Trophoblast cell (in vitro differentiated cells and primary cell): ENCODE data around the gene MYO10.

ENCODE experiments used
- DNase-seq, 2 donors: peaks; one replicate each; pipeline ENCODE4 v3.0.0-alpha.2; 2016
- H2AFZ ChIP-seq: 2 replicates; pipeline ENCODE4 v1.6.1; 2013; ENCODE audit warnings: low read length, moderate library complexity, mild to moderate bottlenecking; ENCODE audit not compliant: insufficient read depth, poor library complexity
- H2AK5ac ChIP-seq: 2 replicates; pipeline ENCODE4 v1.6.1; 2013; ENCODE audit warnings: mild to moderate bottlenecking, low read length
- H2BK120ac ChIP-seq: 2 replicates; pipeline ENCODE4 v1.6.1; 2013; ENCODE audit warnings: low read length, mild to moderate bottlenecking, moderate library complexity; ENCODE audit not compliant: insufficient read depth, poor library complexity
- H2BK12ac ChIP-seq: 2 replicates; pipeline ENCODE4 v1.6.1; 2013; ENCODE audit warnings: mild to moderate bottlenecking, low read length, moderate library complexity
- H2BK5ac ChIP-seq: 2 replicates; pipeline ENCODE4 v1.6.1; 2013; ENCODE audit warnings: low read length, low read depth, moderate library complexity, mild to moderate bottlenecking; ENCODE audit not compliant: poor library complexity
- H3K14ac ChIP-seq: 2 replicates; pipeline ENCODE4 v1.6.1; 2013; ENCODE audit warnings: mild to moderate bottlenecking, low read length
- H3K18ac ChIP-seq: 2 replicates; pipeline ENCODE4 v1.6.1; 2013; ENCODE audit warnings: mild to moderate bottlenecking, low read length
- H3K23ac ChIP-seq: 2 replicates; pipeline ENCODE4 v1.6.1; 2013; ENCODE audit warnings: low read length
- H3K27ac ChIP-seq: 2 replicates; pipeline ENCODE4 v1.5.1; 2013; ENCODE audit warnings: low read depth, mild to moderate bottlenecking, inconsistent platforms, low read length, moderate library complexity
- H3K27me3 ChIP-seq: 2 replicates; pipeline ENCODE4 v1.6.1; 2013; ENCODE audit warnings: inconsistent platforms, mild to moderate bottlenecking, low read length, moderate library complexity; ENCODE audit not compliant: insufficient read depth
- H3K36me3 ChIP-seq, 2 experiments: 1 replicate in 1 of 2; 2 replicates in 1 of 2; pipeline ENCODE4 v1.6.1; 2013; ENCODE audit warnings: low read length in 2 of 2, mild to moderate bottlenecking in 2 of 2, moderate library complexity in 1 of 2; ENCODE audit not compliant: insufficient read depth in 2 of 2, control insufficient read depth in 1 of 2
- H3K4ac ChIP-seq: 2 replicates; pipeline ENCODE4 v1.6.1; 2013; ENCODE audit warnings: low read depth, mild to moderate bottlenecking, low read length, moderate library complexity
- H3K4me1 ChIP-seq, 2 experiments: 1 replicate in 1 of 2; 2 replicates in 1 of 2; pipeline ENCODE4 v1.6.1; 2013; ENCODE audit warnings: low read length in 2 of 2, mild to moderate bottlenecking in 2 of 2, moderate library complexity in 1 of 2; ENCODE audit not compliant: insufficient read depth in 2 of 2, control insufficient read depth in 1 of 2
- H3K4me2 ChIP-seq: 2 replicates; pipeline ENCODE4 v1.6.1; 2013; ENCODE audit warnings: inconsistent platforms, mild to moderate bottlenecking, low read length, moderate library complexity
- H3K4me3 ChIP-seq: 2 replicates; pipeline ENCODE4 v1.5.1; 2013; ENCODE audit warnings: mild to moderate bottlenecking, low read depth, low read length, inconsistent platforms
- H3K79me1 ChIP-seq: one replicate; pipeline ENCODE4 v1.6.1; 2013; ENCODE audit warnings: low read length
- H3K79me2 ChIP-seq: 2 replicates; pipeline ENCODE4 v1.6.1; 2013; ENCODE audit warnings: low read length, mild to moderate bottlenecking; ENCODE audit not compliant: control insufficient read depth, insufficient read depth, poor library complexity
- H3K9ac ChIP-seq: 2 replicates; pipeline ENCODE4 v1.6.1; 2013; ENCODE audit warnings: mild to moderate bottlenecking, low read length
- H3K9me3 ChIP-seq: 2 replicates; pipeline ENCODE4 v1.6.1; 2013; ENCODE audit warnings: low read depth, mild to moderate bottlenecking, control low read depth, inconsistent platforms, low read length; ENCODE audit not compliant: insufficient read depth
- H4K12ac ChIP-seq: 2 replicates; pipeline ENCODE4 v1.6.1; 2013; ENCODE audit warnings: low read depth, mild to moderate bottlenecking, low read length, moderate library complexity
- H4K8ac ChIP-seq: 2 replicates; pipeline ENCODE4 v1.6.1; 2013; ENCODE audit warnings: low read depth, mild to moderate bottlenecking, low read length, moderate library complexity
- H4K91ac ChIP-seq: one replicate; pipeline ENCODE4 v1.6.1; 2013; ENCODE audit warnings: low read depth, mild to moderate bottlenecking, low read length, moderate library complexity
- WGBS: extraction: QIAGEN DNeasy Blood & Tissue Kit; methylation state at CpG from one replicate; pipeline ENCODE4 v1.1.7; 2013; ENCODE audit warnings: missing lambda C conversion rate; ENCODE audit not compliant: insufficient read length, insufficient coverage; ENCODE audit errors: extremely low coverage; 5-methylcytosine and 5-hydroxymethylcytosine counted together

The MYO10 gene

GRCh38 chr5:16781828-16782626, 154.1 kb downstream of the MYO10 start:
- Histone ChIP-seq H2BK5ac (no peak overlapping the region), H3K4ac (no peak overlapping the region), H3K79me1 (no peaks in the 10 kb centered on the region), H3K23ac (no peak overlapping the region), H3K27me3 (no peaks in the 10 kb centered on the region), H2BK120ac (no peak overlapping the region), H3K18ac (no peak overlapping the region), H2BK12ac (no peak overlapping the region), H3K79me2 (no peaks in the 10 kb centered on the region), H3K36me3 (peaks cover 7 to 8% of the 10 kb centered on the region in 2 experiments), H4K8ac (no peak overlapping the region), H3K4me1 (no peaks in the 10 kb centered on the region), H3K9me3 (no peaks in the 10 kb centered on the region), H3K14ac (no peak overlapping the region), H3K4me2 (no peak overlapping the region), H3K9ac (no peak overlapping the region), H4K91ac (no peak overlapping the region), H4K12ac (no peak overlapping the region), H3K4me3 (no peak overlapping the region), H2AFZ (no peak overlapping the region), H2AK5ac (no peak overlapping the region), H3K27ac (no peak overlapping the region)
- no CpG with 5 or more reads among the region's 12 CpGs for whole genome bisulfite sequencing
- peak in 1 of 2 donors; percentile 46 for DNase-seq

- Histone ChIP-seq H4K91ac (no peak overlapping the region), H3K18ac (no peak overlapping the region), H2BK120ac (no peak overlapping the region), H3K14ac (no peak overlapping the region), H2AFZ (no peak overlapping the region), H3K79me2 (no peaks in the 10 kb centered on the region), H4K8ac (no peak overlapping the region), H3K4ac (no peak overlapping the region), H3K9me3 (no peaks in the 10 kb centered on the region), H3K27ac (no peak overlapping the region), H2BK12ac (no peak overlapping the region), H3K23ac (no peak overlapping the region), H3K4me2 (no peak overlapping the region), H2BK5ac (no peak overlapping the region), H4K12ac (no peak overlapping the region), H3K36me3 (peaks cover 8% of the 10 kb centered on the region in 2 experiments), H3K79me1 (no peaks in the 10 kb centered on the region), H3K4me1 (no peaks in the 10 kb centered on the region), H3K9ac (no peak overlapping the region), H2AK5ac (no peak overlapping the region), H3K4me3 (no peak overlapping the region), H3K27me3 (no peaks in the 10 kb centered on the region)
- no CpG with 5 or more reads among the region's 6 CpGs for WGBS
- DNase-seq: no peak
Measured at GRCh38 chr5:16780325-16780724, 155.8 kb downstream of the MYO10 start.

- Histone ChIP-seq H4K91ac (no peak overlapping the region), H3K18ac (no peak overlapping the region), H2BK12ac (no peak overlapping the region), H3K79me2 (no peaks in the 10 kb centered on the region), H3K14ac (no peak overlapping the region), H3K9me3 (no peaks in the 10 kb centered on the region), H3K4me2 (no peak overlapping the region), H3K36me3 (peaks cover 4 to 6% of the 10 kb centered on the region in 2 experiments), H2BK5ac (no peak overlapping the region), H4K12ac (no peak overlapping the region), H3K9ac (no peak overlapping the region), H3K27ac (no peak overlapping the region), H4K8ac (no peak overlapping the region), H3K27me3 (no peaks in the 10 kb centered on the region), H3K4me3 (no peak overlapping the region), H2AFZ (no peak overlapping the region), H3K23ac (no peak overlapping the region), H3K79me1 (no peaks in the 10 kb centered on the region), H3K4me1 (no peaks in the 10 kb centered on the region), H2AK5ac (no peak overlapping the region), H3K4ac (no peak overlapping the region), H2BK120ac (no peak overlapping the region)
- DNase-seq: no peak
- no CpG with 5 or more reads among the region's 5 CpGs for WGBS
Measured at GRCh38 chr5:16777432-16777831, 158.7 kb downstream of the MYO10 start.

GRCh38 chr5:16776611-16777251, 159.4 kb downstream of the MYO10 start:
- Histone ChIP-seq H3K79me2 (no peaks in the 10 kb centered on the region), H4K12ac (no peak overlapping the region), H3K18ac (no peak overlapping the region), H3K4me1 (no peaks in the 10 kb centered on the region), H3K23ac (no peak overlapping the region), H3K27ac (no peak overlapping the region), H4K8ac (no peak overlapping the region), H3K79me1 (no peaks in the 10 kb centered on the region), H4K91ac (no peak overlapping the region), H2BK120ac (no peak overlapping the region), H2AK5ac (no peak overlapping the region), H3K36me3 (peaks cover 4% of the 10 kb centered on the region in 2 experiments), H2AFZ (no peak overlapping the region), H3K4me3 (no peak overlapping the region), H2BK5ac (no peak overlapping the region), H2BK12ac (no peak overlapping the region), H3K27me3 (no peaks in the 10 kb centered on the region), H3K4me2 (no peak overlapping the region), H3K9me3 (no peaks in the 10 kb centered on the region), H3K14ac (no peak overlapping the region), H3K4ac (no peak overlapping the region), H3K9ac (no peak overlapping the region)
- no CpG with 5 or more reads among the region's 10 CpGs for WGBS
- peak in 1 of 2 donors; percentile 17 for DNase-seq
